LNCAP (cell line): ENCODE results near the gene ZNF423.

ENCODE experiments used
- CTCF ChIP-seq: fragments of 450-650 bp; IDR thresholded peaks from 2 replicates; pipeline ENCODE4 v1.5.1; 2017; ENCODE audit warnings: mild to moderate bottlenecking

Gene ZNF423

GRCh38 chr16:49855822-49856671 lies at the start of gene ZNF423:
Gene ZNF423 (minus strand): TSS chr16:49856112. CDS start chr16:49855774, 338 bp downstream.
- no peak for TF ChIP-seq CTCF

GRCh38 chr16:49904348-49905062 lies 48.6 kb upstream of the ZNF423 start:
- TF ChIP-seq CTCF = no peak

GRCh38 chr16:49902908-49903307 lies 47.0 kb upstream of the ZNF423 start:
- no peak for TF ChIP-seq CTCF

- no peak for TF ChIP-seq CTCF
Observed at GRCh38 chr16:49901711-49902110, 45.8 kb upstream of the ZNF423 start.

GRCh38 chr16:49900875-49901274 lies 45.0 kb upstream of the ZNF423 start:
- TF ChIP-seq CTCF = no peak

GRCh38 chr16:49899991-49900695 lies 44.2 kb upstream of the ZNF423 start:
- TF ChIP-seq CTCF = no peak

- no peak for TF ChIP-seq CTCF
Observed at GRCh38 chr16:49896447-49896964, 40.6 kb upstream of the ZNF423 start.
